IMR-90 (cell line): ENCODE data around the gene FGD3. TPM values are rescaled to one million over a fixed set of nuclear protein-coding genes. Genes with fewer than 3 reads are reported as not detected.

Experiments
- ATAC-seq: fragments of 200-7000 bp; cut with Tn5 transposase; 2 replicates; pipeline ENCODE4 v1.9.1; 2020; ENCODE audit warnings: low read depth, mild to moderate bottlenecking, moderate library complexity
- BruUV-seq: library from RNA; stranded (reverse); fragments of 400-500 nt; replicated peaks from 2 replicates; lab custom pipeline; 2021; lab: Mats Ljungman, UMichigan
- CTCF ChIA-PET: fragments of 300-600 bp; formaldehyde crosslinking; extraction: SDS; loops from one replicate; lab custom pipeline; 2021; ENCODE audit warnings: antibody characterized with exemption; lab: Yijun Ruan, JAX
- POLR2A ChIA-PET: fragments of 300-600 bp; sonication (Branson Sonifier 250); formaldehyde crosslinking; loops from one replicate; lab custom pipeline; 2022; ENCODE audit warnings: antibody characterized with exemption; ENCODE audit not compliant: unreplicated experiment; lab: Charles Lee
- DNase-seq: peaks from one replicate; pipeline ENCODE4 v3.0.0; 2013
- H2AFZ ChIP-seq: replicated peaks from 2 replicates; pipeline ENCODE3; 2013; ENCODE audit warnings: low read length, mild to moderate bottlenecking; ENCODE audit not compliant: poor library complexity
- H2AK5ac ChIP-seq: 2 replicates; pipeline ENCODE4 v1.6.1; 2013; ENCODE audit warnings: low read depth, low read length, inconsistent platforms
- H2AK9ac ChIP-seq: replicated peaks from 2 replicates; pipeline ENCODE3; 2013; ENCODE audit warnings: mild to moderate bottlenecking, low read depth, low read length, moderate library complexity; ENCODE audit not compliant: poor library complexity
- H2BK120ac ChIP-seq: 2 replicates; pipeline ENCODE4 v1.6.1; 2013; ENCODE audit warnings: low read depth, low read length, inconsistent platforms
- H2BK15ac ChIP-seq: 3 replicates; pipeline ENCODE4 v1.6.1; 2013; ENCODE audit warnings: low read depth, low read length, inconsistent platforms
- H2BK20ac ChIP-seq: 2 replicates; pipeline ENCODE4 v1.6.1; 2013; ENCODE audit warnings: low read depth, mild to moderate bottlenecking, inconsistent platforms, low read length, moderate library complexity
- H2BK5ac ChIP-seq: 2 replicates; pipeline ENCODE4 v1.6.1; 2013; ENCODE audit warnings: mild to moderate bottlenecking, low read depth, low read length, inconsistent platforms; ENCODE audit not compliant: poor library complexity, severe bottlenecking
- H3K14ac ChIP-seq: replicated peaks from 2 replicates; pipeline ENCODE4 v1.6.1; 2013; ENCODE audit warnings: low read depth, low read length, inconsistent platforms
- H3K18ac ChIP-seq: 2 replicates; pipeline ENCODE4 v1.6.1; 2013; ENCODE audit warnings: low read depth, low read length, control low read depth
- H3K23ac ChIP-seq: 2 replicates; pipeline ENCODE4 v1.6.1; 2013; ENCODE audit warnings: low read depth, low read length, inconsistent platforms
- H3K27ac ChIP-seq: 2 replicates; pipeline ENCODE4 v1.5.1; 2013; ENCODE audit warnings: mild to moderate bottlenecking, control low read depth, low read length; ENCODE audit not compliant: insufficient read depth
- H3K27me3 ChIP-seq: 2 replicates; pipeline ENCODE4 v1.6.1; 2013; ENCODE audit warnings: low read length; ENCODE audit not compliant: control insufficient read depth, insufficient read depth
- H3K36me3 ChIP-seq: 2 replicates; pipeline ENCODE4 v1.6.1; 2013; ENCODE audit warnings: low read length, mixed read lengths; ENCODE audit not compliant: control insufficient read depth, insufficient read depth
- H3K4ac ChIP-seq: 2 replicates; pipeline ENCODE4 v1.6.1; 2013; ENCODE audit warnings: low read depth, low read length, inconsistent platforms
- H3K4me1 ChIP-seq: 2 replicates; pipeline ENCODE4 v1.6.1; 2013; ENCODE audit warnings: low read length, mixed read lengths; ENCODE audit not compliant: control insufficient read depth, insufficient read depth
- H3K4me2 ChIP-seq: 2 replicates; pipeline ENCODE4 v1.6.1; 2013; ENCODE audit warnings: low read depth, mild to moderate bottlenecking, control low read depth, low read length, moderate library complexity
- H3K4me3 ChIP-seq: 2 replicates; pipeline ENCODE4 v1.5.1; 2013; ENCODE audit warnings: low read depth, mild to moderate bottlenecking, control low read depth, low read length, moderate library complexity; ENCODE audit not compliant: insufficient read depth
- H3K56ac ChIP-seq: 2 replicates; pipeline ENCODE4 v1.6.1; 2013; ENCODE audit warnings: low read length, inconsistent platforms; ENCODE audit not compliant: insufficient read depth; ENCODE audit errors: extremely low read depth
- H3K79me1 ChIP-seq, 2 experiments: 2 replicates each; pipeline ENCODE4 v1.6.1; 2013; ENCODE audit warnings: low read length in 2 of 2, inconsistent platforms in 1 of 2, low read depth in 1 of 2
- H3K9ac ChIP-seq: 2 replicates; pipeline ENCODE4 v1.6.1; 2013; ENCODE audit warnings: low read depth, low read length, control low read depth
- H3K9me1 ChIP-seq: 2 replicates; pipeline ENCODE4 v1.6.1; 2013; ENCODE audit warnings: low read length, inconsistent platforms; ENCODE audit not compliant: insufficient read depth
- H3K9me3 ChIP-seq: 2 replicates; pipeline ENCODE4 v1.6.1; 2013; ENCODE audit warnings: low read length; ENCODE audit not compliant: control insufficient read depth, insufficient read depth
- H4K20me1 ChIP-seq: 2 replicates; pipeline ENCODE4 v1.6.1; 2013; ENCODE audit warnings: low read length, inconsistent platforms; ENCODE audit not compliant: insufficient read depth
- H4K5ac ChIP-seq: 2 replicates; pipeline ENCODE4 v1.6.1; 2013; ENCODE audit warnings: mild to moderate bottlenecking, low read depth, low read length, control low read depth
- H4K8ac ChIP-seq, 2 experiments: 2 replicates each; pipeline ENCODE4 v1.6.1; 2013; ENCODE audit warnings: low read depth in 2 of 2, low read length in 2 of 2, control low read depth in 1 of 2, inconsistent platforms in 1 of 2
- H4K91ac ChIP-seq: 2 replicates; pipeline ENCODE4 v1.6.1; 2013; ENCODE audit warnings: low read depth, low read length, inconsistent platforms; ENCODE audit not compliant: insufficient read depth
- MAFK ChIP-seq: IDR thresholded peaks from 2 replicates; pipeline ENCODE4 v1.6.1; 2012; ENCODE audit warnings: low read depth, low read length, improper control_type of control experiment
- MAZ ChIP-seq: IDR thresholded peaks from 2 replicates; pipeline ENCODE4 v1.6.1; 2012; ENCODE audit warnings: low read depth, mild to moderate bottlenecking, low read length, improper control_type of control experiment, moderate library complexity, borderline replicate concordance
- NFE2L2 ChIP-seq: fragments of 150-350 bp; IDR thresholded peaks from 2 replicates; pipeline ENCODE4 v1.6.1; 2016; ENCODE audit warnings: low read depth, mild to moderate bottlenecking, low read length
- WGBS, 2 experiments: methylation state at CpG; one replicate each; pipeline versions ENCODE4 v1.1.5 to v1.1.7; 2013; ENCODE audit warnings: missing lambda C conversion rate in 2 of 2; ENCODE audit not compliant: insufficient read length in 1 of 2; ENCODE audit errors: extremely low coverage in 2 of 2; 5-methylcytosine and 5-hydroxymethylcytosine counted together
- dilution Hi-C: fragments of 300-500 bp; cut with HindIII; formaldehyde crosslinking; loops from one replicate; pipeline ENCODE4 v1.14.3; 2018; ENCODE audit warnings: low sequenced_read_pairs; ENCODE audit not compliant: unreplicated experiment
- in situ Hi-C: fragments of 300-500 bp; cut with MboI; formaldehyde crosslinking; loops from 3 replicates; pipeline ENCODE4 v1.14.3; 2019; ENCODE audit warnings: low sequenced_read_pairs, inconsistent platforms, mixed read lengths
- intact Hi-C: fragments of 100-400 bp; cut with micrococcal nuclease; formaldehyde crosslinking; loops from 2 replicates; pipeline ENCODE4 v1.10.0; 2022
- polyA plus RNA-seq, 3 experiments: library from polyadenylated mRNA; depleted of rRNA; stranded (reverse); fragments of >200 nt; gene quantifications; 2 replicates each; pipeline ENCODE4 v1.2.3, GENCODE V29; 2012; ENCODE audit warnings: low replicate concordance in 1 of 3
- total RNA-seq: library from RNA; depleted of rRNA; stranded (reverse); fragments of >200 nt; gene quantifications from 2 replicates; pipeline ENCODE4 v1.2.3, GENCODE V29; 2012
- TF ChIP-seq, protein P1 (sequence below): conservative IDR thresholded peaks from 2 replicates; pipeline ENCODE4 v1.5.1; 2012; ENCODE audit warnings: mild to moderate bottlenecking, low read depth, low read length, improper control_type of control experiment

The FGD3 gene
- total and polyA plus RNA-seq, 2 of the 4 experiments (the other 2 are of a cell fraction): not detected

DNA sequence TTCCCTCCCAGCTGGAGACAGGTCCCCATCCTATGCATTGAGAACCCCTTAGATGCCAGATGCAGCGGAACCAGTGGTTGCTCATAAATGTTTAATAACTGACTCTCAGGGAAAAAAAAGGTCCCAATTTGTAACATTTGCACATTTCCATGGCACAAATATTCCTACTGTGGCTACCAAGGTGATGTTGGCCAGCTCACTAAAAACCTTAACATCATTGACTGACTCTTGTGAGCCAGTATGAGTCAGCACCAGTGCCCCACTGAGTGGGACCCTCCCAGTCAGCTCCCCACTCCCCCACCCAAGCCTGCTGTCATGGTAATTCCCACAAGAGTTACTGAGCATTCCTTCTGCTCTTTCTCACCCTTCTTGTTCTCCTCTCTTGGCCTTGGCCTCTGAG lies 26.9 kb upstream of the FGD3 start:
- ATAC-seq (no peak), DNase-seq (no peak)
- TF ChIP-seq, protein P1, sequence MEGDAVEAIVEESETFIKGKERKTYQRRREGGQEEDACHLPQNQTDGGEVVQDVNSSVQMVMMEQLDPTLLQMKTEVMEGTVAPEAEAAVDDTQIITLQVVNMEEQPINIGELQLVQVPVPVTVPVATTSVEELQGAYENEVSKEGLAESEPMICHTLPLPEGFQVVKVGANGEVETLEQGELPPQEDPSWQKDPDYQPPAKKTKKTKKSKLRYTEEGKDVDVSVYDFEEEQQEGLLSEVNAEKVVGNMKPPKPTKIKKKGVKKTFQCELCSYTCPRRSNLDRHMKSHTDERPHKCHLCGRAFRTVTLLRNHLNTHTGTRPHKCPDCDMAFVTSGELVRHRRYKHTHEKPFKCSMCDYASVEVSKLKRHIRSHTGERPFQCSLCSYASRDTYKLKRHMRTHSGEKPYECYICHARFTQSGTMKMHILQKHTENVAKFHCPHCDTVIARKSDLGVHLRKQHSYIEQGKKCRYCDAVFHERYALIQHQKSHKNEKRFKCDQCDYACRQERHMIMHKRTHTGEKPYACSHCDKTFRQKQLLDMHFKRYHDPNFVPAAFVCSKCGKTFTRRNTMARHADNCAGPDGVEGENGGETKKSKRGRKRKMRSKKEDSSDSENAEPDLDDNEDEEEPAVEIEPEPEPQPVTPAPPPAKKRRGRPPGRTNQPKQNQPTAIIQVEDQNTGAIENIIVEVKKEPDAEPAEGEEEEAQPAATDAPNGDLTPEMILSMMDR: no peak
- TF ChIP-seq NFE2L2 (no peak), MAFK (no peak), MAZ (no peak)
- dilution Hi-C loops (no loop called here), intact Hi-C loops (no loop called here), in situ Hi-C loops (no loop called here)
- BruUV-seq: no TSS peak
- WGBS, 2 experiments: no CpG with 5 or more reads among the region's 1 CpG
- no peak overlapping the region for H2BK120ac ChIP-seq
- H2BK15ac ChIP-seq: no peak overlapping the region
- no peak overlapping the region for H2AFZ ChIP-seq
- H4K91ac ChIP-seq: no peak overlapping the region
- no peaks in the 10 kb centered on the region for H3K4me1 ChIP-seq
- H3K79me1 ChIP-seq: no peaks in the 10 kb centered on the region
- no peak overlapping the region for H2AK5ac ChIP-seq
- ChIA-PET CTCF (no interaction called here), POLR2A (no interaction called here)
- H2AK9ac ChIP-seq: no peak overlapping the region
- no peak overlapping the region for H3K4me3 ChIP-seq
- H2BK20ac ChIP-seq: no peak overlapping the region
- H3K23ac ChIP-seq: no peak overlapping the region
- no peak overlapping the region for H3K9ac ChIP-seq
- no peak overlapping the region for H3K27ac ChIP-seq
- no peak overlapping the region for H3K4me2 ChIP-seq
- no peak overlapping the region for H3K4ac ChIP-seq
- no peak overlapping the region for H4K8ac ChIP-seq
- no peak overlapping the region for H3K14ac ChIP-seq
- H3K9me3 ChIP-seq: no peaks in the 10 kb centered on the region
- no peaks in the 10 kb centered on the region for H4K20me1 ChIP-seq
- no peaks in the 10 kb centered on the region for H3K9me1 ChIP-seq
- H3K36me3 ChIP-seq: no peaks in the 10 kb centered on the region
- H3K56ac ChIP-seq: no peak overlapping the region
- no peak overlapping the region for H2BK5ac ChIP-seq
- no peak overlapping the region for H3K18ac ChIP-seq
- no peak overlapping the region for H4K5ac ChIP-seq
- peaks cover 7% of the 10 kb centered on the region for H3K27me3 ChIP-seq
